ENCODE data around the gene ASIC2. TPM values are rescaled to one million over a fixed set of nuclear protein-coding genes. Genes with fewer than 3 reads are reported as not detected.
"Not testable (repeated sequence)": the region's sequence is repeated elsewhere in the genome, so short reads cannot be mapped to it uniquely, and the experiment has no call there.

Gene ASIC2
- total RNA-seq, 1 donor from 2014 or later, result 0.06 TPM

DNA sequence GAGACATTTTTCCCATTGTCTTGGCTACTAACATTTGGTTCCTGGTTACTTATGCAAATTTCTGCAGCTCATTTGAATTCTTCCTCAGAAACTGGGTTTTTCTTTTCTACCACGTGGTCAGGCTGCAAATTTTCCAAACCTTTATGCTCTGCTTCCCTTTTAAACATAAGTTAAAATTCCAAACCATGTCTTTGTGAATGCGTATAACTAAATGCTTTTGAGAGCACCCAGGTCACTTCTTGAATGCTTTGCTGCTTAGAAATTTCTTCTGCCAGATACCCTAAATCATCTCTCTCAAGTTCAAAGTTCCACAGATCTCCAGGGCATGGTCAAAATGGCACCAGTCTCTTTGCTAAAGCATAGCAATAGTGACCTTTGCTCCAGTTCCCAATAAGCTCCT lies 305.2 kb downstream of the ASIC2 start:
- not testable (repeated sequence) for DNase-seq (ENCODE audit: low spot score)

DNA sequence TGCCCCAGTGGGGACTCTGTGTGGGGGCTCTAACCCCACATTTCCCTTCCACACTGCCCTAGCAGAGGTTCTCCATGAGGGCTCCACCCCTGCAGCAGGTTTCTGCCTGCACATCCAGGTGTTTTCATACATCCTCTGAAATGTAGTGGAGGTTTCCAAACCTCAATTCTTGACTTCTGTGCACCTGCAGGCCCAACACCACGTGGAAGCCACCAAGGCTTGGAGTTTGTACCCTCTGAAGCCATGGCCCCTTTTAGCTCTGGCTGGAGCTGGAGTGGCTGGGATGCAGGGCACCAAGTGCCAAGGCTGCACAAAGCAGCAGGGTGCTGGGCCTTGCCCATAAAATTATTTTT lies 305.7 kb downstream of the ASIC2 start:
- not testable (repeated sequence) for DNase-seq (ENCODE audit: low spot score)

- no peak for DNase-seq (ENCODE audit: low spot score)
These were observed 307.9 kb downstream of the ASIC2 start for GRCh38 chr17:32985050-32985756.

DNA sequence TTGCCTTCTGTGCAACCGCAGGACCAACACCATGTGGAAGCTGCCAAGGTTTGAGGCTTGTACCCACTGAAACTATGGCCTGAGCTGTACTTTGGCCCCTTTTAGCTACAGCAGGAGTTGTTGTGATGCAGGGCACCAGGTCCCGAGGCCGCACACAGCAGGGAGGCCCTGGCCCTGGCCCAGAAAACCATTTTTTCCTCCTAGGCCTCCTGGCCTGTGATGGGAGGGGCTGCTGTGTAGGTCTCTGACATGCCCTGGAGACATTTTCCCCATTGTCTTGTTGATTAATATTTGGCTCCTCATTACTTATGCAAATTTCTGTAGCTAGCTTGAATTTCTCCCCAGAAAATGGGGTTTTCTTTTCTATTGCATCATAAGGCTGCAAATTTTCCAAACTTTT lies 311.5 kb downstream of the ASIC2 start:
- not testable (repeated sequence) for DNase-seq (ENCODE audit: low spot score)

DNA sequence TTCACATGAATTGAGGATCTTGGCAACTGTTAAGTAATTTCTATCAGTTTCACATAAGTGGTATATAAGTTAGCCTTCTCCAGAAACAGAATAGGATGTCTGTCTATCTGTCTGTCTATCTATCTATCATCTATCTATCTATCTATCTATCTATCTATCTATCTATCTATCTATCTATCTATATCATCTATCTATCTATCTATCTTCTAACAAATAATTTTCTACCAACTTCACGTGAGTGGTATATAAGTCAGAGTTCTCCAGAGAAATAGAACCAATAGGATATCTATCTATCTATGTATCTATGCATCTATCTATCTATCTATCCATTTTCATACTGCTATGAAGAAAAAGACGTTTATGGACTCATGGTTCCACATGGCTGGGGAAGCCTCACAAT lies 312.9 kb downstream of the ASIC2 start:
- no peak for DNase-seq (ENCODE audit: low spot score)

DNA sequence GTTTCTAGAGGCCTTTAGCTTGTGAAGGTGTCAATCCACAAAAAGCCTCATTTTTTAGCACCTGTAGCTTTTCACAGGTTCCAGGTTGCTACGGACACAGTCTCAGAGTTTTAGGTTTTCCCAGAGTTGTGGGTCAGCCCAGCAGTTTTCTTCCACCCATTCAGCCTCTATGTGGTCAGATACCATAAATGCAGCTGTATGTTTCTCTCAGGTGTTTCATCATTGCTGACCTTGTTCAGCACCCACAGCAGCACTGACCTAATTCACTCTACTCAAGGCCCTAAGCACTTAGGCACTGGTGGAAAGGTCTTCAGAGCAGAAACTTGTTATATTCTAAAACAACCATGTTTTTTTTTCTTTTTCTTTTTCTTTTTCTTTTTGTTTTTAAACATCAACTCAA lies 316.5 kb downstream of the ASIC2 start:
- DNase-seq (ENCODE audit: low spot score), result no peak

GRCh38 chr17:32976131-32976530 lies 317.0 kb downstream of the ASIC2 start:
- no peak for DNase-seq (ENCODE audit: low spot score)

GRCh38 chr17:32971171-32971570 lies 321.9 kb downstream of the ASIC2 start:
- DNase-seq (ENCODE audit: low spot score), result no peak

GRCh38 chr17:32970281-32970680 lies 322.8 kb downstream of the ASIC2 start:
- no peak for DNase-seq (ENCODE audit: low spot score)

GRCh38 chr17:32969231-32969630 lies 323.9 kb downstream of the ASIC2 start:
- DNase-seq (ENCODE audit: low spot score), result not testable (repeated sequence)

DNA sequence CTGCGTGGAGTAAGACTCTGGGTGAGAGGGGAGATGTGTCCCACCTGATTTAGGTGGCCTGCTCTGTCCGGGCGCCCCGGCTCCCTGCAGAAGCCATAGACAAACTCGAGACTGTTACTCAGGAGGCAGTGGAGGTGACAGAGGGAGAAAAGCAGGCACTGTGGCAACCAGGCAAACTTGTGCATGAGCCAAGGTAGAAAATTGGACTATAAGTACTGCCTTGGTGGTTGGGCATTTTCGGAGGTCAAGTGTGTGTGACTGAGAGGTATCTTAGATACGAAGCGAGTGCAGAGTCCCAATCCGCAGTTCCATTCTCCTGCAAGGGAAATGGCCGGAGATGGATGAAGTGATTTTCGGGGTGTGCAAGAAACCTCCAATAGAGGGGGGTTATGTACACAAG lies 328.6 kb downstream of the ASIC2 start:
- DNase-seq (ENCODE audit: low spot score), result no peak

All from mucosa of gallbladder (tissue), 1 donor.